Head of caudate nucleus (tissue), 42 donors: ENCODE results near the gene CYP27B1.

Experiments used
- DNase-seq, 42 donors: peaks; one replicate each; pipeline versions ENCODE4 v3.0.0 to v3.0.0-alpha.2; 2020 to 2021; ENCODE audit warnings: mixed read lengths in 7 of 42
- intact Hi-C: fragments of 100-400 bp; cut with DNase I; formaldehyde crosslinking; loops from one replicate; pipeline ENCODE4 v1.15.0; 2022

The CYP27B1 gene

DNA sequence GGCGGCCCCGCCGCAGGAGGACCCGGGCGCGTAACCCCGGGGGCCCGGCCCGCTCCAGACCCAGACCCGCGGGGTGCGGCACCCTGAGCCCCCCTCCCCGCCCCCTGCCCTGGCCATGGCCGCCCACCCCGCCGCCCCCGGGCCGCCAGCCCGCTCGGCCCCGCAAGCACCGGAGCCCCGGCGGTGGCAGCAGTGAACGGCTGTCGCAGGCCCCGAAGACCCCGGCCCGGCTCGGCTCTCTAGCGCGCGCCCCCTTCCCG, 11.8 kb downstream of the CYP27B1 start:
- intact Hi-C loops: no loop called here
- DNase-seq: no peak

GRCh38 chr12:57754411-57755193, 12.3 kb downstream of the CYP27B1 start, which contains the start of gene MARCHF9:
TSS of gene MARCHF9 (plus strand) at chr12:57755103. CDS start at chr12:57755529, 426 bp downstream.
- intact Hi-C loops: no loop called here
- peak; percentile 39 to 91 (median 75) for DNase-seq

- no peak for DNase-seq
- intact Hi-C loops: no loop called here
Observed at GRCh38 chr12:57753756-57754337, 13.0 kb downstream of the CYP27B1 start.

DNA sequence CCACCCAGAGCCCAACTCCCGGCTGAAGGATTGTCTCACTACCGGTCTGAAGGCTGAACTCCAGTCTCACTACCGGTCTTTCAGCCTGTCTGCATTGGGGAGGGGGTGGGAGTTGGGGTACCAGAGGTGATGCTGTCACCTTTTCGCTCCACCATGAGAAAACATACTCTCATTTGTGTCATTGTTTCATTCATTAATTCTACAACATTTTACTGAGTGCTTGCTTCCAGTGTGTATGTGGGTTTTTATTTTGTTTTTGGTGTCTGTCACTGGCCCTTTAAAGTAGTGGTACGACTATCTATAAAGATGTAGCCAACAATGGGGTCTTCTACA, 14.2 kb downstream of the CYP27B1 start:
- intact Hi-C loops: no loop called here
- no peak for DNase-seq

GRCh38 chr12:57751788-57752667, 14.8 kb downstream of the CYP27B1 start, which contains the start of gene CDK4:
TSS of gene CDK4 (minus strand) at chr12:57752310. CDS start at chr12:57751717, 593 bp downstream.
- intact Hi-C loops: no loop called here
- peak; percentile 99 to 100 (median 100) for DNase-seq

GRCh38 chr12:57751432-57751787, 15.5 kb downstream of the CYP27B1 start:
- intact Hi-C loops: no loop called here
- DNase-seq: no peak

DNA sequence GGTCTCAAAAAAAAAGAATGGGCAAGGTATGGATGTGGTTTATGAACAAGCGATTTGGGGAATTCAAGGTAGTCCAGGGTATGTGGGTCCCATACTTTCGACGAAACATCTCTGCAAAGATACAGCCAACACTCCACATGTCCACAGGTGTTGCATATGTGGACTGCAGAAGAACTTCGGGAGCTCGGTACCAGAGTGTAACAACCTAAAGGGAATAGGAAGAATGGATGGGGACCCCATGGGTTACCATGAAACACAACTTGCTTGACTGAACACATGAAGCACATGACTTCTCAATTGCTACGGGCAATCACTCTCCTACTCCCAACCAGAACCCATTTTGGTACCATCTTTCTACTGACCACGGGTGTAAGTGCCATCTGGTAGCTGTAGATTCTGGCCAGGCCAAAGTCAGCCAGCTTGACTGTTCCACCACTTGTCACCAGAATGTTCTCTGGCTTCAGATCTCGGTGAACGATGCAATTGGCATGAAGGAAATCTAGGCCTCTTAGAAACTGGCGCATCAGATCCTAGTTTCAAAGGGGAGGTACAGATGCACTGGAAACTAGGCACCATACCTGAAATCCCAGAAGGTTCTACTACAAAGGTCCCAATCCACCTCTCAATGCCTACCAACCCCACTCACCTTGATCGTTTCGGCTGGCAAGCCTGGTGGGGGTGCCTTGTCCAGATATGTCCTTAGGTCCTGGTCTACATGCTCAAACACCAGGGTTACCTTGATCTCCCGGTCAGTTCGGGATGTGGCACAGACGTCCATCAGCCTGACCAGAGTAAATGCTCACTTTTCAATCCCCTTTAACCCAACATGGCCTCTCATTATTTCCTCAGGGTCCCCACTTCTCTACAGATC, 16.1 kb downstream of the CYP27B1 start:
- no peak for DNase-seq

DNA sequence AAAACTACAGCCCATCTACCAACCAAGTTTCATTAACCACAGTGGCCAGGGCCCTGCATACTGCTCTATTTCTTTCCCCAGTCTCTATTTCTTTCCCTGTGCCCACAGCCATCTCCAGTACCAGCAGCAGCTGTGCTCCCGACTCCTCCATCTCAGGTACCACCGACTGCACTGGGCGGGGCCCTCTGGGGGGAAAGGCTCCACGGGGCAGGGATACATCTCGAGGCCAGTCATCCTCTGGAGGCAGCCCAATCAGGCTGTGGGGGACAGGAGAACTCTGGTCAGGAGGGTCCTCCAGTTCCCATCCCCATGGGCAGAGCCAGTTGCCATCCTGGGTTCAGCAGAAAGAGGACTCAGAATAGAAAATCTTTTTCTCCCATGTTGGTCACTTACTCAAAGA, 17.8 kb downstream of the CYP27B1 start:
- DNase-seq: no peak
- intact Hi-C loops: loop anchor here (10.0 kb wide), 1 partner anchor 54 kb away; the partner anchor contains the start of gene OS9

More for the DNA sequence above, 16.1 kb downstream of the CYP27B1 start:
- intact Hi-C loops: no loop called here

DNA sequence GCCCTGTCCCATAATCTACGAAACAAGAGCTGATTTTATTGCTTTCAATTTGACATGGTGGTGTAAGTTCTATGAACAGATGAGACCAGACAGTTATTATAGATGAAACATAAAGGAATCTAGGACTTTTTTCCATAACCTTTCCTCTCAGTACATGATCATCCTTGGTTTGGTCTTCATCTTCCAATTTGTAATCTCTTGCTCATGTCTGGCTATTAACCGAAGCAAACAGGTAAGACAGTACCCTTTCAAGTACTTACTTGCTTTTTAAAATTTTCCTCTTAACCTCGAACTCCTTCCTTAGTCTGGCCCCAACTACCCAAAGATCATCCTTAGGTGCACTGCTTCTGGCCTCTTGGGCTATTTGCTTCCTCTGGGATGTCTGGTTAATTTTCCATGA, 20.9 kb downstream of the CYP27B1 start:
- no peak for DNase-seq
- intact Hi-C loops: loop anchor here (10.0 kb wide), 1 partner anchor 51 kb away; the partner anchor contains the start of gene OS9

- DNase-seq: no peak
- intact Hi-C loops: loop anchor here (10.0 kb wide), 1 partner anchor 51 kb away; the partner anchor contains the start of gene OS9
Observed at GRCh38 chr12:57745485-57745881, 21.4 kb downstream of the CYP27B1 start.

DNA sequence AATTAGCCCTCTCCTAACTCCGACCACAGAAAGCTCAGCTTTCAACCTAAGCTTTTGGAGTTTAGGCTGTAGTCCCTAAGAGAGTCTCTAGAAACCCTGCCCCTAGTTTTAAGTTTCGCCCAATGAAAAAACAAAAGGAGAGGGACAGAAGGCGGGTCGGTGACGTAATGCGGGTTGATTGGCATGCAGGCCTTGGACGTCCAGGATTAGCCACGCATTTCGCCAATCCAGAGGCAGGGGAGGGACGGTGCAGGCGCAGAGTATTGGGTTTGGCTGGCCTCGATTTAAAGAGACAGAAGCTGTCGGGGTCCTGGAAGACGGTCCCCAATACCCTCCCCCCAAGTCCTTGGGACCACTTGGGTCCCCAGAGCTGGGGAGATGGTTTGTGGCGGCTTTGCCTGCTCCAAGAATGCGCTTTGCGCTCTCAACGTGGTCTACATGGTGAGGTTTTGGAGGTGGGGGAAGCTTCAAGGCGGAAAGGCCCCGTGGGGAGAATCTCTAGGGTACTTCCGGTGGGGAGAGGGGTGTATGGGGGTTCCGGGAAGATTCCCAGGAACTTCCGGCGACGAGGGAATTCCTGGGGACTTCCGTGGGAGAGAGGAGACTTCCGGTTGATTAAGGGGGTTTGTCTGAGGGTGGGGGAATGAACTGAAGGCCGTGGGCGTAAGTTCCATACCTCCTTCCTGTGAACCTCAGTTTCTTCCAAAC, 21.9 kb downstream of the CYP27B1 start, which contains the start of gene TSPAN31:
TSPAN31 (plus strand) TSS at position 263 of the 708 bp plus-strand sequence; CDS start at position 379, 116 bp downstream.
- intact Hi-C loops: loop anchor here (10.0 kb wide), 1 partner anchor 50 kb away; the partner anchor contains the start of gene OS9
- peak; percentile 96 to 100 (median 98) for DNase-seq

- DNase-seq: peak in 18 of 42 donors; percentile 30 to 79 (median 62)
- intact Hi-C loops: loop anchor here (10.0 kb wide), 1 partner anchor 49 kb away; the partner anchor contains the start of gene OS9
Observed at GRCh38 chr12:57744194-57744776, 22.6 kb downstream of the CYP27B1 start.

GRCh38 chr12:57743769-57744168, 23.1 kb downstream of the CYP27B1 start:
- intact Hi-C loops: loop anchor here (10.0 kb wide), 1 partner anchor 49 kb away; the partner anchor contains the start of gene OS9
- DNase-seq: no peak

- intact Hi-C loops: loop anchor here (10.0 kb wide), 1 partner anchor 47 kb away; the partner anchor contains the start of gene OS9
- no peak for DNase-seq
Observed at GRCh38 chr12:57741844-57742738, 24.8 kb downstream of the CYP27B1 start.

DNA sequence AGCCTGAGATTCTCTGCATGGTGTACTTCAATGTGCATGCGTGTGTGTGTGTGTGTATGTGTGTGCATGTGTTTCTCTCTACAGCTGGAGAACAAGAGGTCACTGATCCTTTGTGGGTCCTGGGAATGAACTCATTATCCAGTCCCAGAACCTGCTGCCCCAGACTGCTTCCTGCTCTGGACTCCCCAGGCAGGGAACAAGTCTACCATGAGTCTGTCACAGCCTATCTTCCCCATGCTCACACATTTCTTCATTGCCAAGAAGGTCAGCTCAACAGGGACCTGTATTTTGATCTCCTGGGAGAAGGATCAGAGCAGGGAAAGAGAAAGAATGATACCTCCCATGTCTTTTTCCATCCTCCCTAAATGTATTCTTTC, 25.5 kb downstream of the CYP27B1 start:
- intact Hi-C loops: loop anchor here (10.0 kb wide), 1 partner anchor 47 kb away; the partner anchor contains the start of gene OS9
- no peak for DNase-seq
